SH-SY5Y (cell line): ENCODE measurements around the gene NFE2L2.

Experiments
- GATA2 ChIP-seq: IDR thresholded peaks from 2 replicates; pipeline ENCODE4 v1.6.1; 2011; ENCODE audit warnings: mild to moderate bottlenecking, low read depth, low read length
- GATA3 ChIP-seq: IDR thresholded peaks from 2 replicates; pipeline ENCODE4 v1.6.1; 2011; ENCODE audit warnings: low read depth, mild to moderate bottlenecking, low read length, moderate library complexity

- no peak for TF ChIP-seq GATA2
- TF ChIP-seq GATA3 = no peak
Observed at GRCh38 chr2:177270531-177270930, 6.0 kb upstream of the NFE2L2 start.
